ENCODE results near the gene TENM4.

TENM4 gene

GRCh38 chr11:78666675-78667160 lies 774.1 kb downstream of the TENM4 start:
- DNase-seq (ENCODE audit: low read depth in 1 of 2, low spot score in 1 of 2), result no peak
- in situ Hi-C loops (cut with HindIII; ENCODE audit: low pct_unique_long_range_greater_than_20kb, low sequenced_read_pairs), result no loop called here
- TF ChIP-seq JUND (IDR thresholded peaks at IDR 0.05; ENCODE audit: low read depth), result no peak

GRCh38 chr11:78664636-78665035 lies 776.2 kb downstream of the TENM4 start:
- DNase-seq (ENCODE audit: low read depth in 1 of 2, low spot score in 1 of 2), result peak in 1 of 2 experiments; percentile 23
- in situ Hi-C loops (cut with HindIII; ENCODE audit: low pct_unique_long_range_greater_than_20kb, low sequenced_read_pairs), result no loop called here
- TF ChIP-seq JUND (IDR thresholded peaks at IDR 0.05; ENCODE audit: low read depth), result no peak

GRCh38 chr11:78662811-78663210 lies 778.0 kb downstream of the TENM4 start:
- in situ Hi-C loops (cut with HindIII; ENCODE audit: low pct_unique_long_range_greater_than_20kb, low sequenced_read_pairs), result no loop called here
- no peak for TF ChIP-seq JUND (IDR thresholded peaks at IDR 0.05; ENCODE audit: low read depth)
- DNase-seq (ENCODE audit: low read depth in 1 of 2, low spot score in 1 of 2), result no peak

- TF ChIP-seq JUND (IDR thresholded peaks at IDR 0.05; ENCODE audit: low read depth), result no peak
- no peak for DNase-seq (ENCODE audit: low read depth in 1 of 2, low spot score in 1 of 2)
- in situ Hi-C loops (cut with HindIII; ENCODE audit: low pct_unique_long_range_greater_than_20kb, low sequenced_read_pairs), result no loop called here
Observed at GRCh38 chr11:78660471-78660870, 780.4 kb downstream of the TENM4 start.

- no peak for DNase-seq (ENCODE audit: low read depth in 1 of 2, low spot score in 1 of 2)
- TF ChIP-seq JUND (IDR thresholded peaks at IDR 0.05; ENCODE audit: low read depth), result no peak
- in situ Hi-C loops (cut with HindIII; ENCODE audit: low pct_unique_long_range_greater_than_20kb, low sequenced_read_pairs), result no loop called here
Observed at GRCh38 chr11:78659326-78660270, 781.2 kb downstream of the TENM4 start.

- TF ChIP-seq JUND (IDR thresholded peaks at IDR 0.05; ENCODE audit: low read depth), result no peak
- in situ Hi-C loops (cut with HindIII; ENCODE audit: low pct_unique_long_range_greater_than_20kb, low sequenced_read_pairs), result no loop called here
- DNase-seq (ENCODE audit: low read depth in 1 of 2, low spot score in 1 of 2), result no peak
Observed at GRCh38 chr11:78657968-78658839, 782.6 kb downstream of the TENM4 start.

GRCh38 chr11:78657441-78657840 lies 783.4 kb downstream of the TENM4 start:
- no peak for TF ChIP-seq JUND (IDR thresholded peaks at IDR 0.05; ENCODE audit: low read depth)
- no peak for DNase-seq (ENCODE audit: low read depth in 1 of 2, low spot score in 1 of 2)
- in situ Hi-C loops (cut with HindIII; ENCODE audit: low pct_unique_long_range_greater_than_20kb, low sequenced_read_pairs), result no loop called here

- DNase-seq (ENCODE audit: low read depth in 1 of 2, low spot score in 1 of 2), result no peak
- TF ChIP-seq JUND (IDR thresholded peaks at IDR 0.05; ENCODE audit: low read depth), result no peak
- in situ Hi-C loops (cut with HindIII; ENCODE audit: low pct_unique_long_range_greater_than_20kb, low sequenced_read_pairs), result no loop called here
Observed at GRCh38 chr11:78656984-78657383, 783.8 kb downstream of the TENM4 start.

GRCh38 chr11:78656327-78656726 lies 784.5 kb downstream of the TENM4 start:
- no peak for TF ChIP-seq JUND (IDR thresholded peaks at IDR 0.05; ENCODE audit: low read depth)
- no peak for DNase-seq (ENCODE audit: low read depth in 1 of 2, low spot score in 1 of 2)
- in situ Hi-C loops (cut with HindIII; ENCODE audit: low pct_unique_long_range_greater_than_20kb, low sequenced_read_pairs), result no loop called here

- in situ Hi-C loops (cut with HindIII; ENCODE audit: low pct_unique_long_range_greater_than_20kb, low sequenced_read_pairs), result no loop called here
- no peak for DNase-seq (ENCODE audit: low read depth in 1 of 2, low spot score in 1 of 2)
- TF ChIP-seq JUND (IDR thresholded peaks at IDR 0.05; ENCODE audit: low read depth), result no peak
Observed at GRCh38 chr11:78655561-78655960, 785.3 kb downstream of the TENM4 start.

- no peak for TF ChIP-seq JUND (IDR thresholded peaks at IDR 0.05; ENCODE audit: low read depth)
- no peak for DNase-seq (ENCODE audit: low read depth in 1 of 2, low spot score in 1 of 2)
- in situ Hi-C loops (cut with HindIII; ENCODE audit: low pct_unique_long_range_greater_than_20kb, low sequenced_read_pairs), result no loop called here
Observed at GRCh38 chr11:78654866-78655265, 786.0 kb downstream of the TENM4 start.

- TF ChIP-seq JUND (IDR thresholded peaks at IDR 0.05; ENCODE audit: low read depth), result no peak
- in situ Hi-C loops (cut with HindIII; ENCODE audit: low pct_unique_long_range_greater_than_20kb, low sequenced_read_pairs), result no loop called here
Observed at GRCh38 chr11:78654071-78654470, 786.8 kb downstream of the TENM4 start.

More at GRCh38 chr11:78654071-78654470, 786.8 kb downstream of the TENM4 start:
- no peak for DNase-seq (ENCODE audit: low read depth in 1 of 2, low spot score in 1 of 2)

All from T47D (cell line).